IMR-90 (cell line): ENCODE data around the gene SAA1.

Experiments
- MAFK ChIP-seq: IDR thresholded peaks from 2 replicates; pipeline ENCODE4 v1.6.1; 2012; ENCODE audit warnings: low read depth, low read length, improper control_type of control experiment
- TF ChIP-seq, protein P1 (sequence below): fragments of 150-350 bp; IDR thresholded peaks from 2 replicates; pipeline ENCODE4 v1.6.1; 2017; ENCODE audit warnings: mild to moderate bottlenecking, antibody characterized with exemption, low read length, low read depth

GRCh38 chr11:18259259-18259658, 6.8 kb upstream of the SAA1 start:
- TF ChIP-seq MAFK, result no peak
- TF ChIP-seq, protein P1, sequence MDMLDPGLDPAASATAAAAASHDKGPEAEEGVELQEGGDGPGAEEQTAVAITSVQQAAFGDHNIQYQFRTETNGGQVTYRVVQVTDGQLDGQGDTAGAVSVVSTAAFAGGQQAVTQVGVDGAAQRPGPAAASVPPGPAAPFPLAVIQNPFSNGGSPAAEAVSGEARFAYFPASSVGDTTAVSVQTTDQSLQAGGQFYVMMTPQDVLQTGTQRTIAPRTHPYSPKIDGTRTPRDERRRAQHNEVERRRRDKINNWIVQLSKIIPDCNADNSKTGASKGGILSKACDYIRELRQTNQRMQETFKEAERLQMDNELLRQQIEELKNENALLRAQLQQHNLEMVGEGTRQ, result no peak
